A549 (cell line): ENCODE measurements around the gene FCHO2.

Experiments used
- CTCF ChIP-seq: fragments of >200 bp; sonication (Bioruptor Twin); formaldehyde crosslinking; IDR thresholded peaks from 3 replicates; pipeline ENCODE4 v1.5.1; 2016
- ESRRA ChIP-seq: fragments of 150-350 bp; IDR thresholded peaks from 2 replicates; pipeline ENCODE4 v1.6.1; 2014; ENCODE audit warnings: mild to moderate bottlenecking, low read length, borderline replicate concordance
- MAFK ChIP-seq: fragments of 450-650 bp; IDR thresholded peaks from 2 replicates; pipeline ENCODE4 v1.6.1; 2014; ENCODE audit not compliant: partially characterized antibody
- MAX ChIP-seq: IDR thresholded peaks from 2 replicates; pipeline ENCODE4 v1.6.1; 2012
- POLR2A ChIP-seq: IDR thresholded peaks from 2 replicates; pipeline ENCODE4 v1.6.1; 2012; ENCODE audit warnings: mild to moderate bottlenecking, low read length

- TF ChIP-seq POLR2A (no peak), MAX (no peak), CTCF (no peak), MAFK (no peak), ESRRA (no peak)
Measured at GRCh38 chr5:73125289-73125688, 169.4 kb downstream of the FCHO2 start.
